Spleen (tissue), 7 donors: ENCODE measurements around the gene LMLN.

ENCODE experiments used
- POLR2A ChIP-seq, 3 donors: fragments of 450-650 bp; IDR thresholded peaks; one replicate each; pipeline ENCODE4 v1.5.1; 2017; ENCODE audit warnings: antibody characterized with exemption in 3 of 3, mild to moderate bottlenecking in 1 of 3
- TF ChIP-seq, protein P1 (sequence below), 11 experiments: fragments of 200-600 bp in 7 of 11; fragments of 450-650 bp in 4 of 11; sonication (generic) in 4 of 11; IDR thresholded peaks in 8 of 11; conservative IDR thresholded peaks in 3 of 11; 1 replicate in 7 of 11; 2 replicates in 4 of 11; pipeline versions ENCODE4 v1.4.0 to v1.8.0; 2016 to 2021; ENCODE audit warnings: antibody characterized with exemption in 11 of 11, inconsistent platforms in 4 of 11, mild to moderate bottlenecking in 1 of 11
- donor health status: DM: no; HTN: no; CAD: no; lungs with moderate emphysema.
- donor health status: DM: no; HTN: no; CAD: no.
- donor health status: DM: no; HTN: no; CAD: no.

DNA sequence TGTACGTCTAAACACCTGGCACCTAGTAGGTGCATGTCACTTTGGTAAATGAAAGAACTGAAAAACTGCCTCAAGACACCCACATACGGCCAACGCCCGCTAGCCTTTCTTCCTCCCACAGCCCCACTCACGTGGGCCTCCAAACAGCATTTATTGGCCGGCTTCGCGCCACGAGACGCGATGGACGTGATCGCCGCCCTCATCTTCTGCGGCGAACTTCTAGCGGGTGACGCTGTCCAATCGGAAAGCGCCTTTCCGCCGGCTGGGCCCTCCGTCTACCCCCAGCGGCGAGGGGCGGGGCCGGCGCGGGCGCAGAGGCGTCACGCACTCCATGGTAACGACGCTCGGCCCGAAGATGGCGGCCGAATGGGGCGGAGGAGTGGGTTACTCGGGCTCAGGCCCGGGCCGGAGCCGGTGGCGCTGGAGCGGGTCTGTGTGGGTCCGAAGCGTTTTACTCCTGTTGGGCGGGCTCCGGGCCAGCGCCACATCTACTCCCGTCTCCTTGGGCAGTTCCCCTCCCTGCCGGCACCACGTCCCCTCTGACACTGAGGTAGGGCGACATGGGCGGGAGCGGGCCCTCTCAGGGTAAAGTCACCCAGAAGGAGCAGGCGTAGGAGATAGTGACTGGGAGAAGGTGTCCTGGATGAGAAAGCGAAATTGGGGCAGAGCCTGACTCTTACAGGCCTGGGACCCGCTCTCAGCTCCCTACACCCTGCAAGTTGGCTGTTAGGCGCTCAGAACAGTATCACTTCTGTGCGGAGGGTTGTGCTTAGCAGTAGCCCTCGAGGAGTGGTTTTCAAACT is at the start of gene LMLN:
- TF ChIP-seq, protein P1, sequence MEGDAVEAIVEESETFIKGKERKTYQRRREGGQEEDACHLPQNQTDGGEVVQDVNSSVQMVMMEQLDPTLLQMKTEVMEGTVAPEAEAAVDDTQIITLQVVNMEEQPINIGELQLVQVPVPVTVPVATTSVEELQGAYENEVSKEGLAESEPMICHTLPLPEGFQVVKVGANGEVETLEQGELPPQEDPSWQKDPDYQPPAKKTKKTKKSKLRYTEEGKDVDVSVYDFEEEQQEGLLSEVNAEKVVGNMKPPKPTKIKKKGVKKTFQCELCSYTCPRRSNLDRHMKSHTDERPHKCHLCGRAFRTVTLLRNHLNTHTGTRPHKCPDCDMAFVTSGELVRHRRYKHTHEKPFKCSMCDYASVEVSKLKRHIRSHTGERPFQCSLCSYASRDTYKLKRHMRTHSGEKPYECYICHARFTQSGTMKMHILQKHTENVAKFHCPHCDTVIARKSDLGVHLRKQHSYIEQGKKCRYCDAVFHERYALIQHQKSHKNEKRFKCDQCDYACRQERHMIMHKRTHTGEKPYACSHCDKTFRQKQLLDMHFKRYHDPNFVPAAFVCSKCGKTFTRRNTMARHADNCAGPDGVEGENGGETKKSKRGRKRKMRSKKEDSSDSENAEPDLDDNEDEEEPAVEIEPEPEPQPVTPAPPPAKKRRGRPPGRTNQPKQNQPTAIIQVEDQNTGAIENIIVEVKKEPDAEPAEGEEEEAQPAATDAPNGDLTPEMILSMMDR (IDR thresholded peaks at IDR 0.05 in 8 of 11, conservative IDR thresholded peaks at IDR 0.05 in 3 of 11) = peak in 4 of 11 experiments; percentile 27 to 57 (median 34)
- peak in 2 of 3 donors; percentile 20 to 43 for TF ChIP-seq POLR2A (IDR thresholded peaks at IDR 0.05)
